ENCODE results near the gene CNOT9. TPM values are rescaled to one million over a fixed set of nuclear protein-coding genes. Genes with fewer than 3 reads are reported as not detected.

Gene CNOT9
- total RNA-seq, 1 experiment from 2014 or later: 73.0 TPM

DNA sequence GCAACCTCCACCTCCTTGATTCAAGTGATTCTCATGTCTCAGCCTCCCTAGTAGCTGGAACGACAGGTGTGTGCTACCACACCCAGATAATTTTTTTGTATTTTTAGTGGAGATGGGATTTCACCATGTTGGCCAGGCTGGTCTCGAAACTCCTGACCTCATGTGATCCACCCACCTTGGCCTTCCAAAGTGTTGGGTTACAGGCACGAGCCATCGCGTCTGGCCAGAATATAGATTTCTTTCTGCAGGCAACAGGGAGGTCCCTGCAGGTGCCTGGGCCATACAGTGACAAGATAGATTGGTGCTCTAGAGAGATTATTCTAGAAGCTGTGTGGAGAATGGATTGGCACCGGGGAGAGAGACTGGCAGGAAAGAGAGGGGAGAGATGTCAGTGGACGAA is 52.4 kb downstream of the CNOT9 start:
- CTCF ChIA-PET: interaction anchor here (0.7 kb wide), 1 partner anchor 37 kb away, joined by 3 read pairs; no protein-coding TSS in a partner anchor
- ATAC-seq (no peak), DNase-seq (ENCODE audit: low read depth, low spot score) (no peak)
- Histone ChIP-seq H3K27me3 (ENCODE audit: control insufficient read depth, insufficient read depth, low read length) (no peaks in the 10 kb centered on the region), H3K27ac (ENCODE audit: low read length) (no peak overlapping the region), H3K4me3 (ENCODE audit: low read depth in 2 of 2, low read length in 2 of 2) (no peak overlapping the region), H3K4me1 (ENCODE audit: control insufficient read depth, insufficient read depth, low read length) (no peaks in the 10 kb centered on the region), H3K9me3 (ENCODE audit: control insufficient read depth, insufficient read depth, low read depth, low read length) (no peaks in the 10 kb centered on the region), H3K36me3 (ENCODE audit: control insufficient read depth, insufficient read depth, low read length) (no peaks in the 10 kb centered on the region)
- POLR2A ChIA-PET: no interaction called here
- no peak for TF ChIP-seq SIN3A (IDR thresholded peaks at IDR 0.05; ENCODE audit: borderline replicate concordance, insufficient read depth, low read depth, low read length)
- TF ChIP-seq, protein P1, sequence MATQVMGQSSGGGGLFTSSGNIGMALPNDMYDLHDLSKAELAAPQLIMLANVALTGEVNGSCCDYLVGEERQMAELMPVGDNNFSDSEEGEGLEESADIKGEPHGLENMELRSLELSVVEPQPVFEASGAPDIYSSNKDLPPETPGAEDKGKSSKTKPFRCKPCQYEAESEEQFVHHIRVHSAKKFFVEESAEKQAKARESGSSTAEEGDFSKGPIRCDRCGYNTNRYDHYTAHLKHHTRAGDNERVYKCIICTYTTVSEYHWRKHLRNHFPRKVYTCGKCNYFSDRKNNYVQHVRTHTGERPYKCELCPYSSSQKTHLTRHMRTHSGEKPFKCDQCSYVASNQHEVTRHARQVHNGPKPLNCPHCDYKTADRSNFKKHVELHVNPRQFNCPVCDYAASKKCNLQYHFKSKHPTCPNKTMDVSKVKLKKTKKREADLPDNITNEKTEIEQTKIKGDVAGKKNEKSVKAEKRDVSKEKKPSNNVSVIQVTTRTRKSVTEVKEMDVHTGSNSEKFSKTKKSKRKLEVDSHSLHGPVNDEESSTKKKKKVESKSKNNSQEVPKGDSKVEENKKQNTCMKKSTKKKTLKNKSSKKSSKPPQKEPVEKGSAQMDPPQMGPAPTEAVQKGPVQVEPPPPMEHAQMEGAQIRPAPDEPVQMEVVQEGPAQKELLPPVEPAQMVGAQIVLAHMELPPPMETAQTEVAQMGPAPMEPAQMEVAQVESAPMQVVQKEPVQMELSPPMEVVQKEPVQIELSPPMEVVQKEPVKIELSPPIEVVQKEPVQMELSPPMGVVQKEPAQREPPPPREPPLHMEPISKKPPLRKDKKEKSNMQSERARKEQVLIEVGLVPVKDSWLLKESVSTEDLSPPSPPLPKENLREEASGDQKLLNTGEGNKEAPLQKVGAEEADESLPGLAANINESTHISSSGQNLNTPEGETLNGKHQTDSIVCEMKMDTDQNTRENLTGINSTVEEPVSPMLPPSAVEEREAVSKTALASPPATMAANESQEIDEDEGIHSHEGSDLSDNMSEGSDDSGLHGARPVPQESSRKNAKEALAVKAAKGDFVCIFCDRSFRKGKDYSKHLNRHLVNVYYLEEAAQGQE (IDR thresholded peaks at IDR 0.05; ENCODE audit: insufficient read depth in 1 of 2, low read depth in 2 of 2, low read length in 1 of 2): no peak
- no peak for TF ChIP-seq TCF7L2 (IDR thresholded peaks at IDR 0.05; ENCODE audit: low read depth, low read length)
- TF ChIP-seq, protein P2, sequence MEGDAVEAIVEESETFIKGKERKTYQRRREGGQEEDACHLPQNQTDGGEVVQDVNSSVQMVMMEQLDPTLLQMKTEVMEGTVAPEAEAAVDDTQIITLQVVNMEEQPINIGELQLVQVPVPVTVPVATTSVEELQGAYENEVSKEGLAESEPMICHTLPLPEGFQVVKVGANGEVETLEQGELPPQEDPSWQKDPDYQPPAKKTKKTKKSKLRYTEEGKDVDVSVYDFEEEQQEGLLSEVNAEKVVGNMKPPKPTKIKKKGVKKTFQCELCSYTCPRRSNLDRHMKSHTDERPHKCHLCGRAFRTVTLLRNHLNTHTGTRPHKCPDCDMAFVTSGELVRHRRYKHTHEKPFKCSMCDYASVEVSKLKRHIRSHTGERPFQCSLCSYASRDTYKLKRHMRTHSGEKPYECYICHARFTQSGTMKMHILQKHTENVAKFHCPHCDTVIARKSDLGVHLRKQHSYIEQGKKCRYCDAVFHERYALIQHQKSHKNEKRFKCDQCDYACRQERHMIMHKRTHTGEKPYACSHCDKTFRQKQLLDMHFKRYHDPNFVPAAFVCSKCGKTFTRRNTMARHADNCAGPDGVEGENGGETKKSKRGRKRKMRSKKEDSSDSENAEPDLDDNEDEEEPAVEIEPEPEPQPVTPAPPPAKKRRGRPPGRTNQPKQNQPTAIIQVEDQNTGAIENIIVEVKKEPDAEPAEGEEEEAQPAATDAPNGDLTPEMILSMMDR (IDR thresholded peaks at IDR 0.05): no peak
- intact Hi-C loops (cut with micrococcal nuclease; ENCODE audit: unreplicated experiment): no loop called here
- in situ Hi-C loops (cut with HindIII; ENCODE audit: low pct_unique_long_range_greater_than_20kb, low sequenced_read_pairs): no loop called here
- BruUV-seq (replicated peaks): no TSS peak

DNA sequence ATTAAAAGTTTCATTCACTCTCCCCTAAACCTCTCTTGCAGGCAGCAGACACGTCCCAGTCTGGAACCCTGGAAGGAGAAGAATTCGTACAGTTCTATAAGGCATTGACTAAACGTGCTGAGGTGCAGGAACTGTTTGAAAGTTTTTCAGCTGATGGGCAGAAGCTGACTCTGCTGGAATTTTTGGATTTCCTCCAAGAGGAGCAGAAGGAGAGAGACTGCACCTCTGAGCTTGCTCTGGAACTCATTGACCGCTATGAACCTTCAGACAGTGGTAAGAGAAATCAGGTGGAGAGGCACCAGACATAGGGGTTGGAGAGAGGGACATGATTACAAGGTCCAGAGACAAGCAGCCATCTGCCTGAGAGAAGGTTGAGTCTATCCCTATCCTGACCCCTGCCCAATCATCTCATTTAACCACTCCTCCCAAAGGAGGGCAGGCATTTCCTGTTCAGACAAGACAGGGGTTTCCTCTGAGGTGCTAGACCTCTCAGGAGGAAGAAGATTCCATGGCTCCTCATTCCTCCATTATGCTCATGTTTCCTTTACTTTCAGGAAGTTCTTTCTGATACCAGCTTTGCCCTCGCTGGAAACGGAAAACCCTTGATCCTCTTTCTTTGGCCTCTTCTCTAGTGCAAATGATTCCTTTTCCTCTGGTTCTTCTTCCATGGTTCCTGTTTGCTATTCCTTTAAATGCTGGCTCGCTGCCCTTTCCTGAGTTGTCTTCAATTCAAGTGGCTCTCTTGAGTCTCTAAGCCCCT is 54.1 kb downstream of the CNOT9 start:
- TF ChIP-seq, protein P2 (IDR thresholded peaks at IDR 0.05): no peak
- TF ChIP-seq SIN3A (IDR thresholded peaks at IDR 0.05; ENCODE audit: borderline replicate concordance, insufficient read depth, low read depth, low read length) (no peak), POLR2AphosphoS5 (IDR thresholded peaks at IDR 0.05; ENCODE audit: low read depth, low read length) (no peak), TCF7L2 (IDR thresholded peaks at IDR 0.05; ENCODE audit: low read depth, low read length) (no peak)
- TF ChIP-seq, protein P1 (IDR thresholded peaks at IDR 0.05; ENCODE audit: insufficient read depth in 1 of 2, low read depth in 2 of 2, low read length in 1 of 2): no peak
- H3K36me3 ChIP-seq (ENCODE audit: control insufficient read depth, insufficient read depth, low read length): no peaks in the 10 kb centered on the region
- CTCF ChIA-PET: no interaction called here
- H3K27ac ChIP-seq (ENCODE audit: low read length): no peak overlapping the region
- no peaks in the 10 kb centered on the region for H3K4me1 ChIP-seq (ENCODE audit: control insufficient read depth, insufficient read depth, low read length)
- ATAC-seq: no peak
- BruUV-seq (replicated peaks): no TSS peak
- in situ Hi-C loops (cut with HindIII; ENCODE audit: low pct_unique_long_range_greater_than_20kb, low sequenced_read_pairs): no loop called here
- no peak for DNase-seq (ENCODE audit: low read depth, low spot score)
- no peak overlapping the region for H3K4me3 ChIP-seq (ENCODE audit: low read depth in 2 of 2, low read length in 2 of 2)
- no peaks in the 10 kb centered on the region for H3K27me3 ChIP-seq (ENCODE audit: control insufficient read depth, insufficient read depth, low read length)
- no peaks in the 10 kb centered on the region for H3K9me3 ChIP-seq (ENCODE audit: control insufficient read depth, insufficient read depth, low read depth, low read length)
- intact Hi-C loops (cut with micrococcal nuclease; ENCODE audit: unreplicated experiment): no loop called here
- POLR2A ChIA-PET: no interaction called here

All from Panc1 (cell line).